ENCODE measurements around the gene GTF2H1.

Gene GTF2H1

DNA sequence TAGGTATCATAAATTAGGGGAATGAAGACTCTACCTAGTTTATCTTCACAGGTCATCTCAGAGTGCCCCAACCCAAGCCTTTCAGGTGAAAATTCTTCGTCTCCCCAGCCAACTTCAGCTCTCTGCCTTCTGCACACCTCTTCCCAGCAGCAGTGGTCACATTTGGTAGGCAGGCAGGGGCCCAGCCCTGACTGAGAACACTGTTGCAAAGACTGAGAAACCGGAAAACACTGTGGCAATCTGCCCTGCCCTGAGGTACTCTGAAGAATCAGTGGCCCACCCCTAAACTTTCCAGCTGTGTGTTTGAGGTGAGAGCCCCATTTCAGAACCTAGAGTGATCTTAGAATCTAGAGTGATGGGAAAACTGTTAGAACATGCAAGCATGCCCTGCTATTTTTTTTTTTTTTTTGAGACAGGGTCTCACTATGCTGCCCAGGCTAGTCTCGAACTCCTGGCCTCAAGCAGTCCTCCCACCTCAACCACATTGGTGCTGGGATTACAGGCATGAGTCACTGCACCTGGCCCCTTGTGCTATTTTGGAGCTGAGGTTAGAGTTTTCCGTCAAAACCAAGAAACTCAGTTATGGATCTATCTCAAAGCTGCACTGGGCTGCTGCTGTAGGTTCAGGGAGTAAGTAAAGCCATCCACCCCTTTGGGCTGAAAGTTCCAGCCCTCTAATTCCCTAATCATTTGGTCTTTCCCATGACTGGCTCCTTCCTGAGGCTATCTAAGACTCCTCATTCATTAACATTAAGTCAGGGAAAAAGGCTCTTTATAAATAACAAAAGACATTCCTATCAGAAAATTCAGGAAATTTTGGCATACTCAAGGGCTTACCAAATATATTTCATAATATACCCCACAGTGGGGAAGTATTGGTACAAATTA, 70.3 kb downstream of the GTF2H1 start:
- TF ChIP-seq, protein P1, sequence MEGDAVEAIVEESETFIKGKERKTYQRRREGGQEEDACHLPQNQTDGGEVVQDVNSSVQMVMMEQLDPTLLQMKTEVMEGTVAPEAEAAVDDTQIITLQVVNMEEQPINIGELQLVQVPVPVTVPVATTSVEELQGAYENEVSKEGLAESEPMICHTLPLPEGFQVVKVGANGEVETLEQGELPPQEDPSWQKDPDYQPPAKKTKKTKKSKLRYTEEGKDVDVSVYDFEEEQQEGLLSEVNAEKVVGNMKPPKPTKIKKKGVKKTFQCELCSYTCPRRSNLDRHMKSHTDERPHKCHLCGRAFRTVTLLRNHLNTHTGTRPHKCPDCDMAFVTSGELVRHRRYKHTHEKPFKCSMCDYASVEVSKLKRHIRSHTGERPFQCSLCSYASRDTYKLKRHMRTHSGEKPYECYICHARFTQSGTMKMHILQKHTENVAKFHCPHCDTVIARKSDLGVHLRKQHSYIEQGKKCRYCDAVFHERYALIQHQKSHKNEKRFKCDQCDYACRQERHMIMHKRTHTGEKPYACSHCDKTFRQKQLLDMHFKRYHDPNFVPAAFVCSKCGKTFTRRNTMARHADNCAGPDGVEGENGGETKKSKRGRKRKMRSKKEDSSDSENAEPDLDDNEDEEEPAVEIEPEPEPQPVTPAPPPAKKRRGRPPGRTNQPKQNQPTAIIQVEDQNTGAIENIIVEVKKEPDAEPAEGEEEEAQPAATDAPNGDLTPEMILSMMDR (conservative IDR thresholded peaks at IDR 0.05; ENCODE audit: low read depth) = no peak
- POLR2A ChIA-PET (ENCODE audit: low non-redundant PET) = no interaction called here
- DNase-seq (ENCODE audit: low spot score) = no peak
- CTCF ChIA-PET = interaction anchor here (0.6 to 0.7 kb wide), 3 partner anchors 8 to 286 kb away, joined by 3 to 4 read pairs (median 3); no protein-coding TSS in a partner anchor
- H3K27ac ChIP-seq = peak overlapping the region; percentile 98

DNA sequence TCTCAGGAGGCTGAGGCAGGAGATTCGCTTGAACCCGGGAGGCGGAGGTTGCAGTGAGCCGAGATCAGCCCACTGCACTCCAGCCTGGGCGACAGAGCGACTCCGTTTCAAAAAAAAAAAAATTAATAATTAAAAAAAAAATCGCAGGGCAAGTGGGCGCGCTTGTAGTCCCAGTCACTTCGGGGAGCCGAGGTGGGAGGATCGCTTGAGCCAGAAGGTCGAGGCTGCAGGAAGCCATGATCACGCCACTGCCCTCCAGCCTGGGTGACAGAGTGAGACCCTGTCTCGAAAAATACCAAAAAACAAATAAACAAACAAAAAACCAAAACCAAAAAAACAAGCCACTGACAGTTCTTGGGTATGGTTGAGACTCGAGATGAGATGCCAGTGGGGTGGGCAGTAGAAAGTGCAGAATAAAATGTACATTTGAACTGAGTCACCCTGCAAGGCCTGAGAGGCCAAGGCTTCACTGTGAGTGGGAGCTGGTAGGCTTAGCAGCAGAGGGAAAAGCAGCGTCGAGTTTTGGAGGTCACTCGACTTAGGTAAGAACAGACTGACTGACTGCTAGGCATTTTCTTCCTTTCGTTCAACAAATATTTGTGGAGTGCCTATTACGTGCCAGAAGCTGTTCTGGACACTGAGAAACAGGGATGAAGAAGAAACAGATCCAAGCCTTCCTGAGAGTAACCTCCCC, 71.4 kb downstream of the GTF2H1 start:
- TF ChIP-seq, protein P1 (conservative IDR thresholded peaks at IDR 0.05; ENCODE audit: low read depth) = no peak
- DNase-seq (ENCODE audit: low spot score) = no peak
- CTCF ChIA-PET = interaction anchor here (0.6 kb wide), 1 partner anchor 150 kb away, joined by 3 read pairs; no protein-coding TSS in a partner anchor
- POLR2A ChIA-PET (ENCODE audit: low non-redundant PET) = interaction anchor here (0.6 to 2.9 kb wide), 4 partner anchors 10 to 1783 kb away, joined by 3 to 38 read pairs (median 8); partner anchors contain the start of genes GTF2H1 and HPS5
- H3K27ac ChIP-seq = peak overlapping the region; percentile 98

DNA sequence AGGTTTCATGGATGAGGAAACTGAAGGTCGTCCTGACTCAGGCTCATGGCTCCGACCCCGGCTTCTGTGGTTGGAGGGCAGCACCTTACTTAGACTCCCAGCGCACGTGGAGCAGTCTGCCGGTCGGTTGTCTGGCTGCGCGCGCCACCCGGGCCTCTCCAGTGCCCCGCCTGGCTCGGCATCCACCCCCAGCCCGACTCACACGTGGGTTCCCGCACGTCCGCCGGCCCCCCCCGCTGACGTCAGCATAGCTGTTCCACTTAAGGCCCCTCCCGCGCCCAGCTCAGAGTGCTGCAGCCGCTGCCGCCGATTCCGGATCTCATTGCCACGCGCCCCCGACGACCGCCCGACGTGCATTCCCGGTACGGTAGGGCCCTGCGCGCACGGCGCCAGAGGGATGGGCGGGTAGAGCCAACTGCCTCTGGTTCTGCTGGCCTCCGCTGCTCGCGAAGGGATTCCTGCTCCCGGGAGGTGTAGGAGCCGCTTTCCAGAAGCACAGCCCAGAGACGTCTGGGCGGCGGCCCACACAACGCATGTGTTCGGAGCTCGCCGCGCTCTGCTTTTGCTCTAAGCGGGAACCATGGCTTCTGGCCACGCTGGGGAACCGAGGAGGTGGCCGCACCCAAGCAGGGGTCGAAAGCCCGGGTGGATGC, 72.0 kb downstream of the GTF2H1 start, which contains the start of gene LDHA:
Gene LDHA (plus strand): TSS at position 289 of the 653 bp plus-strand sequence. CDS start 2,280 bp downstream, outside the sequence.
- CTCF ChIA-PET = interaction anchor here (0.5 to 1.3 kb wide), 4 partner anchors 11 to 150 kb away, joined by 3 to 5 read pairs (median 4); no protein-coding TSS in a partner anchor
- POLR2A ChIA-PET (ENCODE audit: low non-redundant PET) = interaction anchor here (0.6 to 2.9 kb wide), 5 partner anchors 11 to 1782 kb away, joined by 3 to 38 read pairs (median 3); partner anchors contain the start of genes GTF2H1 and HPS5
- TF ChIP-seq, protein P1 (conservative IDR thresholded peaks at IDR 0.05; ENCODE audit: low read depth) = no peak
- peak within 1 kb of the TSS; percentile 98 for H3K27ac ChIP-seq
- peak; percentile 96 for DNase-seq (ENCODE audit: low spot score)

DNA sequence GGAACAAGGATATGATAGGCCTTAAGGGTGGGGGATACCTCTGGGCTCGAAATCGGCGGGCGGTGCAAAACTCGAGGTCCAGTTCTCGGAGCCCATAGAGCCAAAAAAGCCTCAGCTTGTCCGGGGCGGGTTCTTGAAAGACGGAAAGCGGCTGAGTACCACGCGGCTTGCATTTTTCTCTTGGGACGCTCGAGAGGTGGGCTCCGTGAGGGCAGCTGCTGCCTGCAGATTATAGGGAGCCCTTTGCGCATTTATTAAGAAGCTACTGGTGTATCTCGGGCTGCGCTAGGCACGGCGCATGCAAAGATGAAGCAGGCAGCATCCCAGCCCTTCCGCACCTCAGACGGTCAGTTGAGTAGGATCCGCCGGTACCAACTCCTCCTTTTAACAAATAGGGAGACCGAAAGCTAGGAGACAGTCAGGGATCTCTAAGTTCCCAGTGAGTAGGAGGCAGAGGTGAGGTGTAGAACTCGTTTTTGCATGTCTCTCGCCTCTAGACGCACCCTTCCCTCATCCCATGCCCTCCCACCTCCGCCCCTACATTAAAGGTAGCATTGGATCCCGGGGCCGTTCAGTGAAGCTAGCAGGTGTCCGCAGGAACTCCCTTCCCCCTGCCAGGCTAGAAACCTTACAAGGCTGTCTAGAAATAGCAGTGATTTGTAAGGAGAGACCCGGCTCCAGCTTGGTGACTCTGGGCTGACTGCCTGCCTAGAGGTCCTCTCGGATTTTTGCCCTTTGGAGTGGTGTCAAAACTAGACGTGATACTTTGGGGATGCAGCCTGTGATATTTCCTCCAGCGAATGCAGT, 72.8 kb downstream of the GTF2H1 start:
- TF ChIP-seq, protein P1 (conservative IDR thresholded peaks at IDR 0.05; ENCODE audit: low read depth) = no peak
- POLR2A ChIA-PET (ENCODE audit: low non-redundant PET) = interaction anchor here (0.6 to 2.9 kb wide), 7 partner anchors 9 to 1224 kb away, joined by 3 to 38 read pairs (median 4); partner anchors contain the start of genes GTF2H1 and HPS5
- H3K27ac ChIP-seq = peak overlapping the region; percentile 98
- DNase-seq (ENCODE audit: low spot score) = peak; percentile 25
- CTCF ChIA-PET = interaction anchor here (0.5 to 1.3 kb wide), 3 partner anchors 11 to 81 kb away, joined by 3 to 5 read pairs (median 5); no protein-coding TSS in a partner anchor

DNA sequence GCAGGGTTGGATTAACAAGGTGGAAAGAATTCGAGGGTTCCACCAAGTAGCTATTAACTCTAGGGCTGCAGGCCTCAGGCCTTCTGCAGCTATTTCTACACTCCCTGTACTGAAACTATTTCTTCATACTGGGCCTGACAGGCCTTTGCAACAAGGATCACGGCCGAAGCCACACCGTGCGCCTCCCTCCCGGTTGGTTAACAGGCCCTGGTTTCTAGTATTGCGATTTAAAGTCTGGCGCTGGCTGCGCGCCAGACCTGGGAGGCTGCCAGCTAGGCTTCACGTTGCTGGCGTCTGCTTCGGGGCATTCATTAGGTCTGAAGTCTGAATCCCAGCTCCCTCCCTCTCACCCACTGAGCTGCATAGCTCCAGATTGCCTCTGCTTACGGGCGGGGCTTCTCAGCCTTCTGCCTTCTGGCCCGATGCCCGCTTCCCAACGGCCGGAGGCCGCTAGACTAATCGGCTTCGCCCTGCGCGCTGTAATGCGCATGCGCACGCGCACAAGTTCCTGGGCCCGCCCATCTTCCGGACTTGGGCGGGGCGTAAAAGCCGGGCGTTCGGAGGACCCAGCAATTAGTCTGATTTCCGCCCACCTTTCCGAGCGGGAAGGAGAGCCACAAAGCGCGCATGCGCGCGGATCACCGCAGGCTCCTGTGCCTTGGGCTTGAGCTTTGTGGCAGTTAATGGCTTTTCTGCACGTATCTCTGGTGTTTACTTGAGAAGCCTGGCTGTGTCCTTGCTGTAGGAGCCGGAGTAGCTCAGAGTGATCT, 73.6 kb downstream of the GTF2H1 start:
- TF ChIP-seq, protein P1 (conservative IDR thresholded peaks at IDR 0.05; ENCODE audit: low read depth) = no peak
- H3K27ac ChIP-seq = peak overlapping the region; percentile 98
- ChIA-PET POLR2A (ENCODE audit: low non-redundant PET) (interaction anchor here (0.6 to 2.9 kb wide), 4 partner anchors 12 to 1225 kb away, joined by 3 to 38 read pairs (median 4); no protein-coding TSS in a partner anchor), CTCF (no interaction called here)
- DNase-seq (ENCODE audit: low spot score) = peak; percentile 98
